ENCODE results near the gene DPP6.

Gene DPP6

DNA sequence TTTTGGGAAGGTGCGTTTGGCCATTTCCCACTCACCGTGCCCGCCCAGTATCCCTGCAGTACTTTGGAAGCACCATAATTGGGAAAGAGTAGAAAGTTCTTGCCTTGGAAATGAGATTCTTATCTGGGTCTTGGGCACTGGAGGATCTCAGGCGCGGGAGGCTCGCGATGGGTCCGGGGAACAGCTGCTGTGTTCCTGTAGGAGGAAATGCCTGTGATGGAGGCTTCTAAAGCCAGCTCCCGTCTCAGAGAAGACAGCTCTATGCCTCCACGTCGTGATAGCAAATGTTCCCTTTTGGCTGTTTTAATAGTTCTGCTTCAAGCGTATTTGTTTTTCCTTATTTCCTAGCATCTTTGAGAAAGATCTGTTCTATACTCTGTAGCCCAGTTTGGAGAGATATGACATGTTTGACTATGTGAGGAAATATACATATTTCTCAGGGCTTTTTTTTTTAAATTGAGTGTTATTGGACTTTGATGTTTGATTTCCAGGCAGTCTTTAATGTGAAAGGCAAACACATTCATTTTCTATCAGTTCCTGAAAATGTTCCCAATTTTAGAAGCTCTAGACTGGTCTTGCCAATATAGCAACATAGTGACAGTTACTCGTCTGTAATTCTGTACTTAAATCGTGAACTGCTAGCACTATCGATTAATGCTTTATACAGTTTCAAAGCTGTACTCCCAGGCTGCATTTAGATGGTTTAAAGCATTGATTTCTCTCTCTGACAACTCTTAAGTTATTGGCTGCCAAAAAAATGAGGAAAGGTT lies 280.8 kb downstream of the DPP6 start:
- in situ Hi-C loops (cut with MboI; ENCODE audit: low sequenced_read_pairs) = no loop called here

DNA sequence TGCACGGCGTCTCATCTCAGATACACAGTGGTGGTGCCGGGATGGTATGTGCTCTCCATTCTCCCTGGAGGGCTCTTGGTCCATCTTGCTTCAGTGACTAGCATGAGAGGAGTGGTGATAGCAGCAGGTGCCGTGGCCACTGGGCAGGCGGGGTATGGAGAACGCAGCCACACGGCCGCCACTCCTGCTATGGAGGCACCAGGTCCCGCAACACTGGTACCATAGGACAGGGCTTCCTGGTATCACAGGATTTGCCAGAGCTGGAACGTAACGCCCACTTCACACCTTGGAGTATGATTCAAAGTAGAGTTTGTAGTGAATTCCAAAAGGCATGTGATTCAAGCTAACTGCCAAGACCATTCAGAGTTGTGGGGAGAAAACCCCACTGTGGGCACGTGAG lies 284.1 kb downstream of the DPP6 start:
- in situ Hi-C loops (cut with MboI; ENCODE audit: low sequenced_read_pairs) = no loop called here

DNA sequence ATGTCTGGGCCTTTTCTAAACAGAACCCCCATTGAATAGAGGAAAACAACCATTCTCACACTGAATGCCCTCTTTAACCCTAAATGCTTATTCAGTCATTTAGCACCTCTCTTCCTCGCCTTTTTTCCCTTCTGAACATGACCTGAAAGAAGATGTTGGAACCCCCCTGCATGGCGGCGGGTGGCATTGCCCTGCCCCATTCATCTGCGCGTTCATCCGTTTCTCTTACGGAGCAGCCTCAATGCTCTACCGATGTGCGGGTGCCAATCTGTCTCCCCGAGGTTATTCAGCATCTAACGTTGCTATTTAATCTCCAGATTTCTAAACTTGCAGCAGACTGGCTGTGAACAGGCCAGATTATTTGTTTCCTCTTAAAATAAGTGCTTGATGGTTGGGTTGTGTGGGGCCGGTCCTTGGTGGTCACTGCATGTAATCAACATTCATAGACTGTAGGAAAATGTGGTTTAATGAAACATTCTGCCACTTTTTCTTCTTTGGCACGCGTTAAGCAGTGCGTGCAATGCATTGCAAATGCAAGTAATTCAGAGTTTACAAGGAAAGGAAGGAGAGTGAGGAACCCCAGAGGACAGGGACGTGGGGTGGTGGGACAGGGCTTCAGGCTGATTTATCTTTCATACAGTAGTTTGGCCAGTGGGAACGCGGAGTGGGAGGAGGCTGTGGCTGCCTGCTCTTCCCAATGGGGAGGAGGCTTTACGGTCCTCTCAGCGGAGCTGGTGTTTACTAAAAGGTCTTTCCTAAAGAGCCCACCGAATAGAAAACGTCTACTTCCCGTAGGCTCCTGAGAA lies 286.7 kb downstream of the DPP6 start:
- in situ Hi-C loops (cut with MboI; ENCODE audit: low sequenced_read_pairs) = no loop called here

DNA sequence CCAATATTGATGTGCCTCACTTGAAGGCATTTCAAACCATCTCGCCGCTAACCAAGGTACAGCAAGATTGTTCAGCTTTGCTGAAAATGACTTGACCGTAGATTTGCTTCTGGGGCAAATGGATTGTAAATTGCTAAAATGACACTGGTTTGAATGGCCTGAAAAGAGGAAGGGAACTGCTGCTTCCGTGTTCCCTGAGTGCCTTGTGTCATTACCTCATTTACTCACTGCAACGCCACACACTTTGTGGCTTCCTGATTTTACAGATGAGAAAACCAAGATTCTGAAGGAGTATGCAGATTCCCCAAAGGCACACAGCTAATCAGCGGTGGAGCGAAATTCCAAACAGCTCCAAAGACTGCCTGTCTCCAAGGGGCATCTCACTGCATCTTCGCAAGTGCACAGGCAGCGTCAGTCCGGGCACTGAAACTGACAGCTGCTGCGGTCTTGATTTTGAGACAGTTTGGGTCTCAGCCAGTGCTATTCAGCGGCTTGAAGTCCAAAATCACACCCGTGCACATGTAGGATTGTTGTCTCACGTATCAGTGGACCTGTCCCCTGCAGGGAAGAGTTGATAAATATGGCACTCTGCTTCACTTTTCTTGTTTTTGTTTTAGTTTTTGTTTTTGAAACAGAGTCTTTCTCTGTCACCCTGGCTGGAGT lies 290.9 kb downstream of the DPP6 start:
- in situ Hi-C loops (cut with MboI; ENCODE audit: low sequenced_read_pairs) = no loop called here

DNA sequence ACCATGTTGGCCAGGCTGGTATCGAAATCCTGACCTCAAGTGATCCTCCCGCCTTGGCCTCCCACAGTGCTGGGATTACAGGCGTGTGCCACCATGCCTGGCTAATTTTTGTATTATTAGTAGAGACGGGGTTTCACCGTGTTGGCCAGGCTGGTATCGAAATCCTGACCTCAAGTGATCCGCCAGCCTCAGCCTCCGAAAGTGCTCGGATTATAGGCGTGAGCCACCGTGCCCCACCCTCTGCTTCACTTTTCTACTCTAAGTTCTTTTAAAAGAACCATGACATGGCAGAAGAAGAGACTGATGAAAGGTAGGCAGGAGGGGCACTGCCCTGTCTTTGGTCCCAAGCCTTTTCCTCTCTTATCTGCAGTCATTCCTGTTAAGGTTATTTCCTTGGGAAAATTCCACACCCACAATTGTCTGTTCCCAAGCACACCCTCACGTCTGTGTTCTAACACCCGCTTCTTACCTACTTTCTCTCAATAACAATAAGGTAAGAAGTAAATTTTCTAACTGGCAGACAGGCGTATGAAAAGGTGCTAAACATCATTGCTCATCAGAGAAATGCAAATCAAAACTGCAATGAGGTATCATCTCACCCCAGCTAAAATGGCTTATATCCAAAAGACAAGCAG lies 291.7 kb downstream of the DPP6 start:
- in situ Hi-C loops (cut with MboI; ENCODE audit: low sequenced_read_pairs) = no loop called here

DNA sequence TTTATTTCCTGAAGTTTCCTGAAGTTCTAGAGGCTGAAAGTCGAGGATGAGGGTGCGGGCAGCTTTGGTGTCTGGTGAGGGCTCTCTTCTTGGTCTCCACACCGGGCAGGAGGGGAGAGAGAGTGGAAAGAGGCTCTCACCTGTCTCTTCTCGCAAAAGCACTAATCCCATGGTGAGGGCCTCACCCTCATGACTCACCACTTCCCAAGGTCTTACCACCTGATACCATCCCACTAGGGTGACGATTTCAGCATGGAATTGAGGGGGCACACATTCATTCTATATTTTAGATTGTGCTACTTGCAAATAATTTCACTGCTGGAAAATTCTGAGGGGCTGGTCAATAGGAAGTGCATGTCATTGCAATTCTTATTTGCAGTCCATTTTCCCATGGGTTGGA lies 292.9 kb downstream of the DPP6 start:
- in situ Hi-C loops (cut with MboI; ENCODE audit: low sequenced_read_pairs) = no loop called here

DNA sequence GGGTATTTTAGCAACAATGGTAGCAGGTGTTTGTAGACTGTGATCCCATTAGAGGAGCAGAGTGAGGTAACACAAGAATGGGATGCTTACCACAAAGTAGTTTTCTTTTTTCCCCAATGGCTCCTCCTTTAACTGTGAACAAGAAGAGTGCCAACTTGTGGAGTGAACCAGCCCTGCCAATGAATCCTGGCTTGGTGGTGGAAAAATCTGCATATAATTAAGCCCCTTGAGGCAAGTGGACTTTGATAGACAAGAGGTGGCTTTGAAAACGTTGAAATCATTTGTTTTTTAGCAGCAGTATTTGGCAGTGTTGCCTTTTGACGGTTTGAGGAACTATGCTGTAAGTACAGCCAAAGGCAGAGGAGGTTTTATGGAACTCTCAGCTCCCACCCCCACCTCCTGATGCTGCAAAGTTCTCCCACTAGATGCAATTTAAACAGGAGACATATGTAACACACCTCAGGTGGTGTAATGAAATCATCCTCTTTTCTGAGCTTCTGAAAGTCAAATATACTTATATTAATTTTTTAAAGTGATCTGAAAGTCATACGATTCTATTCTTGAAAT lies 295.6 kb downstream of the DPP6 start:
- in situ Hi-C loops (cut with MboI; ENCODE audit: low sequenced_read_pairs) = no loop called here

DNA sequence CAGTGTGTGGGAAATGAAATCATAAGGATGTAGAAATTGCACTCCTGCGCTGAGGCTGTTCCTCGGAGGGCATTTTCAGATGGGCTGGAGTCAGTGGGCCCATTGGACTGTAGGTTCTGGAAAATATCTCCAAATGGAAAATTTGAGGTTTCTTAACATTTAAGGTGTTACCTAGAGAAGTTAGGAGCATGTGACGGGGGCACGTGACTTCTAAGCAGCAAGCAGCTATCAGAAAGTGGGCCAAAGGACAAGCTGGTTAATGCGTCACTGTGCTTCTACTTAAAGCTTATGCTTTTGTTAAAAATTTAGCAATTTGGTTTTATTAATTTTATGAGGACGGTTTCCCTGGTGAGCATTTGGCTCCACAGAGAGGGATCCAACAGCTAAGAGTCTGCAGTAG lies 298.7 kb downstream of the DPP6 start:
- in situ Hi-C loops (cut with MboI; ENCODE audit: low sequenced_read_pairs) = no loop called here

DNA sequence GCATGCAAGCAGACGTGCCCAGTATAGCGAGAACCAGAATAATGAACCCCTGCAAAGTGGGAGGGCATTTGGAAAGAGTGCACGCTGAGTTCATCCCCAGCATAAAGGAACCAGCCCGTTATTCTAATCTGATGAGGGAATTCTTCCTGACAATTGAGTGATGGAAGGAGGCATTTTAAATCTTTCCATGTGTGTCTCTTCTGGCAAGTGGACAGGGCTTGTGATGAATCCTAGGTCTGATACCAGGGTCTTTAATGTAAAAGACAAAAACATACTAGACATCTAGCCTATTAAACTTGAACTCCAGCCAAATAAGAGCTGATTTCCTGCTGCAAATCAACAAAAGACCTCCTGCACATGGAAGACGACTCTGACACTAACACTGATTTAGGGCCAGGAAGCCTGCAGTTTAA lies 301.2 kb downstream of the DPP6 start:
- in situ Hi-C loops (cut with MboI; ENCODE audit: low sequenced_read_pairs) = no loop called here

DNA sequence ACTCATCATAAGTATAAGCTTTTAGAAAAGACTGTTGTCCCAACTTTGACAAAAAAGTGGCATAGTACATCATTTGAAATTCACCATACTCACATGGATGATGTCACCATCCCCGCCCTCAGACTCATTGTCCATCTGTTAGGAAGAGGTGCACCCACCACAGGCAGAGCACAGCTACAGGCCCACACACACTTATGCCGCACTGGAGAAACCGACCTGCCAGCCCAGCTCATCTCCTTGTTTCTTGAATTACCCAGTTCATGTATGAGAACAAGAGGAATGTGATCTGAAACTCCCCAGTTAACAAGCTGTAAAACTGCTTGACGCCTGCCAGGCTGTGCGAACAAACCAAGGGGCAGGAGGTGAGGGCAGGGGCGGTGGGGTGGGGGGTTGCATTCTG lies 312.0 kb downstream of the DPP6 start:
- in situ Hi-C loops (cut with MboI; ENCODE audit: low sequenced_read_pairs) = no loop called here

DNA sequence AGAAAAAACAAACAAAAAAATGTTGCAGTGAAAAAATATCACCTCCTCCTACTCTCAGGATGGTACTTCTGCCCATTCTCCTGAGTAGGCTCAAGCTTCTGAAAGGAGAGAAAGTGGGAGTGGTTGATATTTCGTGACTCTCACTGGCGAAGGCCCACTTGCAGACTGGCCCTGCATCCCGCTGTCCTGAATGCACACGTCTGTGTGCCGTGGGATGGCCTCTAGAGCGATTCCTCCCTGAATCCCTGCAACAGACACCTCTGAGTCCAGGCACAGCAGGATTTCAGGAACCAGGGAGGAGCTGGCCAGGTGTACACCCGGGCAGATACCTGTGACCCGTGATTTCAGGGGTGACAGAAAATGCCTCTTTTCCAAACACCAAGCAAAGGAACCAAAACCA lies 319.2 kb downstream of the DPP6 start:
- in situ Hi-C loops (cut with MboI; ENCODE audit: low sequenced_read_pairs) = no loop called here

DNA sequence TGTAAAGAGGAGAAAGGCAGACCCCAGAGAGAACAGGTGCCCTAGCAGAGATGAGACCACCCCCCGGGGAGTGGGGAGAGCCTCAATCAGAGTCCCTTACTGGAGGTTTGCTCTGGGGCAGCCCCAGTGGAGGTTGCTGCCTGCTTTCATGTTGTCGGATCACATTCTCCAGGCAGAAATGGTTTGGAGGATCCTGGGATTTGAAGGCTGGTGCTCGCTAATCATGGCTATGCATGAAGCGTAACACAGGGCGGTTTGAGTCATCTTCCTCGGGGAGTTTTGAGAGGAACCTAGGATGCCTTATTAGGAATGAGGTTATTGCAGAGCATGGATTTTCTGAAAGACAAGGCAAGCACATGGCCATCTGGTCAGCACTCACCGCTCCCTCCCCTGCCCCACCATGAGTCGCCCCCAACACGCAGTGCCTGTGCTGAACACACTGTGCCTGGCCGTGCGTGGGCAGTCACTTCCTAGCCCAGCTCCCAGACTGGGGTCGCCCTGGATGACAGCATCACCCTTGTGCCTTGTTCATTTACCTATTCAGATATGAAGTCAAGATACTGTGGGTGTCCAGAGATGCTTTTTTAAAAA lies 319.9 kb downstream of the DPP6 start:
- in situ Hi-C loops (cut with MboI; ENCODE audit: low sequenced_read_pairs) = no loop called here

DNA sequence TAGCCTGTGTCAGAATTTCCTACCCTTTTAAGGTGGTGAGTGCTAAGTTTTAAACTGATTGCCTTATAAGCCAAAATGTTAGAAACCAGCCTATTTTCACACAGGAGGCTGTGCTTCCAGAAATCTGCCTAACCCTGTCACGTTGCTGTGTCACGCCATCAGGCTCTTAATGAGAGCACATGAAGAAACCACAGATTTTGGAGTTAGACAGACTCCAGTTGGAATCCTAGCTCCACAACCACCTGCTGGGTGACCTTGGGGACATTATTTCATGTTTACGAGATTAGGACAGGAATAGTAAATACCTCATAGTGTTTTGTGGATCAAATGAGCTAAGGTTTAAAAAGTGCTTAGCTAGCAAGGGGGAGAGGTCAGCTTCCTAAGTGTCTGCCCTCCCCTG lies 321.8 kb downstream of the DPP6 start:
- in situ Hi-C loops (cut with MboI; ENCODE audit: low sequenced_read_pairs) = no loop called here

DNA sequence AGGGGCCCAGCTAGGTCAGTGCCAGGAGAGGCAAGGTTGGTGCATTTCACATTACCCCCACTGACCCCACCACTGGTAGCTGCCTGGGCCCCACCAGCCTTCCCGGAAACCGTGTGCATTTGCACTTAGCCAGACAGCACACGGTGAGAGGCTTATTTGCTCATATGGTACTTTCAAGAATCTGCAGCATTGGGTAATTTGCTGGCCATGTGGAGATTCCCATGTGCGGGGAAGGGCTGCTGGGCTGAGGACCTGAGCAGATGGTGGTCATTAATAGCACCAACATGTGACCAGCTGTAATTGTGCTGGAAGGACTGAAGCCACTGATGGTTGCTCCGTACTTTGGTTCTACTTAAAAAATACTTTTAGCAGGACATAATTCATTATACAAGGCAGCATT lies 323.8 kb downstream of the DPP6 start:
- in situ Hi-C loops (cut with MboI; ENCODE audit: low sequenced_read_pairs) = no loop called here

DNA sequence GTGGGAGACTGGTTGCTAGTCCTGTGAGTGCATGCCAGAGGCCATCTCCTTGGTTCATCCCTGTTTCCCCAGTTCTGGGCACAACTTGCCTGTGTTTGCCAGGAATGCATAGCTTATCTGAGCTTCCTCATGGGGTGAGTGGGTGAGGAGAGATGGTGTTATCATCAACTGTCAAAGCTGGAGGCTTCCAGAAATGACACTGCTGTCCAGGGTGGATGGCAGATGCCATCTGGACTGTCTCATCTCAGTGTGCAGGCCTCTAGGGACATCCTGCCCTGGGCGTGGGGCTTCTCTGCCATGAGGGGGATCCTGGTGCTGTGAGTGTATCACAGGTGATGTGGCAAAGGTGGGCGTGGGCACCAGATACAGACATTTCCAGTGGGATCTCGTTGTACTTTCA lies 328.6 kb downstream of the DPP6 start:
- in situ Hi-C loops (cut with MboI; ENCODE audit: low sequenced_read_pairs) = no loop called here

DNA sequence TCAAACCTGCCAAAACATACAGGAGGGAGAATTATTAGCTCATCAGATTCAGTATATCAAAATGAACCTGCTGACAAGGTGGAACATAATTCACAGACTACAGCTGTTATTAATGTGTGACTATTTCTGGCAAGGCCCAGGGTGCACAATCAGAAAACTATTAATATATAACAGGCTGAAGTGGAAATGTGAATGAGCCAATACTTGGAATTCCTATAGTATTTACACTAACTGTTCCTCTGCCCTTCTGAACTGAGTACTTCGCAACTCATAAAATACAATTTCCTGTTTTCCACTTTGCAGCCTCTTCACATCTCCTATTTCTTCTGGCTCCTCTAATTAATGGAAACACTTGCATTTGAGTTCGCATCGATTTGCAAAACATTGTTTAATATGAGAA lies 330.8 kb downstream of the DPP6 start:
- in situ Hi-C loops (cut with MboI; ENCODE audit: low sequenced_read_pairs) = no loop called here

DNA sequence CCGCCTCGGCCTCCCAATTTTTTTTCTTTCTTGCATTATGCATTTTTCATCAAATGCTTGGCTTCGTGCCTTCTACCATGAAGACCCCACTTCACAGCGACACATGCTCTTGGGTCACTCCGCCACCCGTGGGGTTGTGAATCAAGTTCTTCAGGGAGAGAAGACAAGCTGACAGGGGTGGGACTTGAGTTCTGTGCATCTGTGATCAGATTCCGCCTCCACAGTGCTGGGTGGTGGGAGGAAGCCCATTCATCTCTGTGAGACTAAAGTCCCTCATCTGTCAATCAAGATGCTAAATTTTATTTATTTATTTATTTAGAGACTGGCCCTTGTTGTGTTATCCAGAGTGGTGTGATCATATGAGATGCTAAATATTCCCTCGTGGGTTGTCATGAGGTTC lies 333.0 kb downstream of the DPP6 start:
- in situ Hi-C loops (cut with MboI; ENCODE audit: low sequenced_read_pairs) = no loop called here

DNA sequence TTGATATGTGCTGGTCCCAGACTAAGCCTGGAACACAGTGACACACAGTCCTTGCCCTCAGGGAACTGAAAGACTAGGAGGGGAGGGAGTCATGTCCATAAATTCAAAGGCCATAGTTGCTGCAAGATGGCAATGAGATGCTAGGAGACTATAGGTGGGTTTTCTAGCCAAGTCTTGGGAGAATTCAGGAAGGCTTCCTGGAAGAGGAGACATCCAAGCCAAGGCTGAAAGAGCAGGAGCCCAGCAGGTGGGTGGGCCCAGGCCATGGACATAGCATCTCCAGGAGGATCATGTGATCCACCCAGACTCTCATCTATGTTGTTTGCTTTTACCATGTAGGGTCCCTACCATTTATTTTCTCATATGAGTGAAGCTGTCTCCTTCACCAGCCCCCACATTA lies 335.1 kb downstream of the DPP6 start:
- in situ Hi-C loops (cut with MboI; ENCODE audit: low sequenced_read_pairs) = no loop called here

DNA sequence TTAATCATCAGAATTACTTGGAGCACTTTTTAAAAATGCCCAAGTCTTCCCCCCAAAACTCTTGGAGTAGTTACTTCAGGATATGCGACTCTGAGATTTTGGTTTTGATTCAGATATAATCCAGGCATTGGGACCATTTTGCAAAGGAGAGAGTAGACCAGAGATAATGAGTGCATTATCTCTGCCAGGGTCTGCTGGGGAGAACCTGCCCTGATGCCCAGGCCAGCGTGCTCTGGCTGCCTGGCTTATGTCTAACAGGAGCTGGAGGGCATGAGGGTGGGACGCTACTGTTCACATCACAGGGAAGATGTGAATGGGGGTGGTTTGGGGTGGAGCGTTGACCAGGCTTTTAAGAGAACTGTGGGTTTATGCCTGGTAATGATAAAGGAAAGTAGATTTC lies 336.2 kb downstream of the DPP6 start:
- in situ Hi-C loops (cut with MboI; ENCODE audit: low sequenced_read_pairs) = no loop called here

DNA sequence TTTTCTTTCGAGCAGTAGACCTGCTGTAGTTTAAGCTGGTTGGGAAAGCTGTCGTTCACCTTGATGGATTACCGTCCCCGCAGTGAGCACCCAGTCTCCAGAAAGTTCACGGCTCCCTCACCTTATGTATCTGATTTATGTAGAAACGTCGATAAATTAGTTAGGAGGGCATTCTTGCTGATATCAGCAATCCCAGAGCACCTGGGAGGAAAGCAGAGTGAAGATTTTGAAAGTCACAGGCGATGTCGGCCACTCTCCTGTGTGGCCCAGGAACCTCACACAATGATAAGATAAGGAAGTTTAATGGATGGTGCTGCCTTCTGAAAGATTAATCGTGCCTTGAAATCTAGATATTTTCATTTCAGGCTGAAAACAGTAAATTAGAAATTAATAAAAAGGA lies 336.8 kb downstream of the DPP6 start:
- in situ Hi-C loops (cut with MboI; ENCODE audit: low sequenced_read_pairs) = no loop called here

DNA sequence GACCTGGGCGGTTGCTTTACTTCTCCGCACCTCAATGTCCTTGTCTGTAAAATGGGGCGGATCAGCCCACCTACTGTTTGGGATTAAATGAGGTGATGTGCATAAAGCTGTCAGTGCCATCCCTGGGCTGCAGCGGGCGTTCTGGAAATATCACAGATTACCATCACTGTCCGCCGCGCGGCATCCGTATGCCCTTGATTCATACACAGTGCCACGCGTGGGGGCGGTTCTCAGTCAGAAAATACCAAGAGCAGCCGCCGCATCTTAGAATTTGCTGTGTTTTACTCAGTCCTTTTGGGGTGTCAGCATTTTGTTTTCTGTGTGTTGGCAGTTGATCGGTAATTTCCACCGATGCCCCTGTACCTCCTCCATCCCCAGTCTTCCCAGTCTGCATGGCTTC lies 338.8 kb downstream of the DPP6 start:
- in situ Hi-C loops (cut with MboI; ENCODE audit: low sequenced_read_pairs) = no loop called here

Measured in HL-60/S4 treated with retinoic acid at 250 ng/mL for 4 days and 3 days (cell line).